Natural killer cell (primary cell): Measurements from ENCODE around the gene PRPF6. TPM values are rescaled to one million over a fixed set of nuclear protein-coding genes. Genes with fewer than 3 reads are reported as not detected.
"Not testable (repeated sequence)": the region's sequence is repeated elsewhere in the genome, so short reads cannot be mapped to it uniquely, and the experiment has no call there.

Source experiments
- ATAC-seq, 3 donors: fragments of 150-1000 bp in 2 of 3; fragments of 200-7000 bp in 1 of 3; cut with Tn5 transposase; 1 replicate in 1 of 3; 2 replicates in 2 of 3; pipeline ENCODE4 v1.10.0; 2021; ENCODE audit warnings: mild to moderate bottlenecking in 2 of 3, moderate library complexity in 2 of 3
- DNase-seq, 2 donors: peaks; one replicate each; pipeline versions ENCODE4 v3.0.0 to v3.0.0-alpha.2; 2013 to 2021; ENCODE audit warnings: mixed read lengths in 1 of 2
- H3K27ac ChIP-seq: one replicate; pipeline ENCODE4 v1.5.1; 2013; ENCODE audit warnings: mild to moderate bottlenecking, low read length
- H3K27me3 ChIP-seq: one replicate; pipeline ENCODE4 v1.6.1; 2013; ENCODE audit warnings: low read length; ENCODE audit not compliant: control insufficient read depth, insufficient read depth
- H3K36me3 ChIP-seq: one replicate; pipeline ENCODE4 v1.6.1; 2013; ENCODE audit warnings: low read length; ENCODE audit not compliant: control insufficient read depth, insufficient read depth
- H3K4me1 ChIP-seq: one replicate; pipeline ENCODE4 v1.6.1; 2013; ENCODE audit warnings: low read length; ENCODE audit not compliant: control insufficient read depth, insufficient read depth
- H3K4me3 ChIP-seq: one replicate; pipeline ENCODE4 v1.5.1; 2013; ENCODE audit warnings: low read length
- H3K9me3 ChIP-seq: one replicate; pipeline ENCODE4 v1.6.1; 2013; ENCODE audit warnings: low read length; ENCODE audit not compliant: control insufficient read depth, insufficient read depth
- H3K27ac Mint-ChIP-seq, 2 donors: one replicate each; pipeline ENCODE4 v1.8.0; 2022; ENCODE audit warnings: mild to moderate bottlenecking in 2 of 2, mixed read lengths in 2 of 2, moderate library complexity in 1 of 2
- H3K27me3 Mint-ChIP-seq, 2 donors: one replicate each; pipeline ENCODE4 v1.8.0; 2022; ENCODE audit warnings: low read depth in 2 of 2, mixed read lengths in 2 of 2
- H3K36me3 Mint-ChIP-seq: one replicate; pipeline ENCODE4 v1.8.0; 2022; ENCODE audit warnings: mixed read lengths
- H3K4me1 Mint-ChIP-seq, 2 donors: one replicate each; pipeline ENCODE4 v1.8.0; 2022; ENCODE audit warnings: mixed read lengths in 2 of 2
- H3K4me3 Mint-ChIP-seq: one replicate; pipeline ENCODE4 v1.8.0; 2022; ENCODE audit warnings: mild to moderate bottlenecking, moderate library complexity, mixed read lengths
- H3K9me3 Mint-ChIP-seq, 2 donors: one replicate each; pipeline ENCODE4 v1.8.0; 2022; ENCODE audit warnings: mixed read lengths in 2 of 2
- WGBS: methylation state at CpG from one replicate; pipeline ENCODE4 v1.1.7; 2013; ENCODE audit warnings: missing lambda C conversion rate; ENCODE audit not compliant: insufficient coverage; 5-methylcytosine and 5-hydroxymethylcytosine counted together
- intact Hi-C: fragments of 100-400 bp; cut with micrococcal nuclease; formaldehyde crosslinking; loops from one replicate; pipeline ENCODE4 v1.14.2; 2022
- total RNA-seq, 4 donors: library from RNA; stranded (reverse); fragments of 120-200 nt in 1 of 4; gene quantifications; one replicate each; pipeline versions ENCODE4 v1.2.3 to v1.2.4, GENCODE V29; 2013 to 2022
- TF ChIP-seq, protein P1 (sequence below): fragments of 200-600 bp; IDR thresholded peaks from one replicate; pipeline ENCODE4 v1.8.0; 2022; ENCODE audit warnings: antibody characterized with exemption

Gene PRPF6
- total RNA-seq, 3 donors from 2014 or later (not counting 1 experiment from before 2014, with no cell fraction given), result 52.7 to 63.0 (median 55.0) TPM

- intact Hi-C loops, result no loop called here
- H3K27ac Mint-ChIP-seq, result peak overlapping the region; percentile 60 to 77
- H3K9me3 ChIP-seq, result peaks cover 16% of the 10 kb centered on the region
- H3K9me3 Mint-ChIP-seq, result no peaks in the 10 kb centered on the region
- peaks cover 7% of the 10 kb centered on the region for H3K36me3 Mint-ChIP-seq
- H3K27me3 ChIP-seq, result no peaks in the 10 kb centered on the region
- peak overlapping the region; percentile 19 for H3K27ac ChIP-seq
- H3K27me3 Mint-ChIP-seq, result no peaks in the 10 kb centered on the region
- no peak for DNase-seq
- peak in 2 of 3 donors; percentile 28 to 45 for ATAC-seq
- peaks cover 45% of the 10 kb centered on the region for H3K36me3 ChIP-seq
- 90% methylated on average over 8 of the region's 8 CpGs for WGBS
- TF ChIP-seq, protein P1, sequence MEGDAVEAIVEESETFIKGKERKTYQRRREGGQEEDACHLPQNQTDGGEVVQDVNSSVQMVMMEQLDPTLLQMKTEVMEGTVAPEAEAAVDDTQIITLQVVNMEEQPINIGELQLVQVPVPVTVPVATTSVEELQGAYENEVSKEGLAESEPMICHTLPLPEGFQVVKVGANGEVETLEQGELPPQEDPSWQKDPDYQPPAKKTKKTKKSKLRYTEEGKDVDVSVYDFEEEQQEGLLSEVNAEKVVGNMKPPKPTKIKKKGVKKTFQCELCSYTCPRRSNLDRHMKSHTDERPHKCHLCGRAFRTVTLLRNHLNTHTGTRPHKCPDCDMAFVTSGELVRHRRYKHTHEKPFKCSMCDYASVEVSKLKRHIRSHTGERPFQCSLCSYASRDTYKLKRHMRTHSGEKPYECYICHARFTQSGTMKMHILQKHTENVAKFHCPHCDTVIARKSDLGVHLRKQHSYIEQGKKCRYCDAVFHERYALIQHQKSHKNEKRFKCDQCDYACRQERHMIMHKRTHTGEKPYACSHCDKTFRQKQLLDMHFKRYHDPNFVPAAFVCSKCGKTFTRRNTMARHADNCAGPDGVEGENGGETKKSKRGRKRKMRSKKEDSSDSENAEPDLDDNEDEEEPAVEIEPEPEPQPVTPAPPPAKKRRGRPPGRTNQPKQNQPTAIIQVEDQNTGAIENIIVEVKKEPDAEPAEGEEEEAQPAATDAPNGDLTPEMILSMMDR, result no peak
- H3K4me1 ChIP-seq, result peaks cover 37% of the 10 kb centered on the region
- no peak overlapping the region for H3K4me3 Mint-ChIP-seq
- peaks cover 25 to 32% of the 10 kb centered on the region in 2 donors for H3K4me1 Mint-ChIP-seq
- no peak overlapping the region for H3K4me3 ChIP-seq
Observed at GRCh38 chr20:64010711-64011237, 29.8 kb downstream of the PRPF6 start.

DNA sequence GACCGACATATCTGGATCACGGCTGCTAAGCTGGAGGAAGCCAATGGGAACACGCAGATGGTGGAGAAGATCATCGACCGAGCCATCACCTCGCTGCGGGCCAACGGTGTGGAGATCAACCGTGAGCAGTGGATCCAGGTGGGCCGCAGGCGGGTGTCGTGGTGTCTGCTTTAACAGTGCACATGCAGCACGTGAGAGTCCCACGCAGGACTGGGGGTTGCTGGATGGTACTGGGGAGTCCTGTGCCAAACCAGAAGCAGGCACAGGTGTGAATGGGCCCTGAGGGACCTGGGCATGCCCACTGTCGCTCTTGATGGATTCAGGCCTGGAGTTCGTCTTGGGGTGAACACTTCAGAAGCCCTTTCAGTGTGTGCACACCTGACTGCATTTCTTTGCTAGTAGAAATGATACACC is 30.4 kb downstream of the PRPF6 start:
- DNase-seq (peak in 1 of 2 donors; percentile 38), ATAC-seq (peak in 2 of 3 donors; percentile 34 to 46)
- H3K27ac Mint-ChIP-seq, result peak overlapping the region; percentile 60 to 77
- Histone ChIP-seq H3K27ac (peak overlapping the region; percentile 39), H3K4me3 (no peak overlapping the region), H3K27me3 (no peaks in the 10 kb centered on the region), H3K9me3 (peaks cover 16% of the 10 kb centered on the region), H3K36me3 (peaks cover 43% of the 10 kb centered on the region), H3K4me1 (peaks cover 37% of the 10 kb centered on the region)
- H3K4me3 Mint-ChIP-seq, result no peak overlapping the region
- H3K9me3 Mint-ChIP-seq, result no peaks in the 10 kb centered on the region
- peaks cover 7% of the 10 kb centered on the region for H3K36me3 Mint-ChIP-seq
- intact Hi-C loops, result no loop called here
- no peaks in the 10 kb centered on the region for H3K27me3 Mint-ChIP-seq
- WGBS, result 97% methylated on average over 16 of the region's 16 CpGs
- peaks cover 25 to 32% of the 10 kb centered on the region in 2 donors for H3K4me1 Mint-ChIP-seq
- TF ChIP-seq, protein P1, result no peak

DNA sequence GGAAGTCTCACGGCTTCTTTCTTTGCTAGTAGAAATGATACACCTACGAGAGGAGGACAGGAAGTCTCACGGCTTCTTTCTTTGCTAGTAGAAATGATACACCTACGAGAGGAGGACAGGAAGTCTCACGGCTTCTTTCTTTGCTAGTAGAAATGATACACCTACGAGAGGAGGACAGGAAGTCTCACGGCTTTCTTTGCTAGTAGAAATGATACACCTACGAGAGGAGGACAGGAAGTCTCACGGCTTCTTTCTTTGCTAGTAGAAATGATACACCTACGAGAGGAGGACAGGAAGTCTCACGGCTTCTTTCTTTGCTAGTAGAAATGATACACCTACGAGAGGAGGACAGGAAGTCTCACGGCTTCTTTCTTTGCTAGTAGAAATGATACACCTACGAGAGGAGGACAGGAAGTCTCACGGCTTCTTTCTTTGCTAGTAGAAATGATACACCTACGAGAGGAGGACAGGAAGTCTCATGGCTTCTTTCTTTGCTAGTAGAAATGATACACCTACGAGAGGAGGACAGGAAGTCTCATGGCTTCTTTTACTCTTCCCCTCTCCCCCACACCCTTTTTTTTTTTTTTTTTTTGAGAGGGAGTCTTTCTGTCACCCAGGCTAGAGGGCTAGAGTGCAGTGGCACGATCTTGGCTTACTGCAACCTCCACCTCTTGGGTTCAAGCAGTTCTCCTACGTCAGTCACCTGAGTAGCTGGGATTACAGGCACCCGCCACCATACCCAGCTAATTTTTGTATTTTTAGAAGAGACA is 31.6 kb downstream of the PRPF6 start:
- ATAC-seq (peak in 1 of 3 donors; percentile 44), DNase-seq (peak in 1 of 2 donors; percentile 41)
- H3K36me3 Mint-ChIP-seq, H3K4me3 ChIP-seq, intact Hi-C loops, H3K27me3 Mint-ChIP-seq, H3K9me3 Mint-ChIP-seq, H3K27me3 ChIP-seq: not testable (repeated sequence)
- H3K4me1 ChIP-seq, result peaks cover 37% of the 10 kb centered on the region
- peak overlapping the region; percentile 82 to 91 for H3K27ac Mint-ChIP-seq
- peak overlapping the region; percentile 83 for H3K27ac ChIP-seq
- peaks cover 48% of the 10 kb centered on the region for H3K36me3 ChIP-seq
- peaks cover 25 to 32% of the 10 kb centered on the region in 2 donors for H3K4me1 Mint-ChIP-seq
- peaks cover 16% of the 10 kb centered on the region for H3K9me3 ChIP-seq
- peak overlapping the region; percentile 77 for H3K4me3 Mint-ChIP-seq
- WGBS, result 77% methylated on average over 3 of the region's 20 CpGs

- Mint-ChIP-seq H3K27me3 (no peaks in the 10 kb centered on the region), H3K4me3 (peak overlapping the region; percentile 9), H3K27ac (peak overlapping the region in 1 of 2 donors; percentile 31), H3K4me1 (peaks cover 15 to 16% of the 10 kb centered on the region in 2 donors), H3K9me3 (no peaks in the 10 kb centered on the region), H3K36me3 (no peaks in the 10 kb centered on the region)
- no peaks in the 10 kb centered on the region for H3K27me3 ChIP-seq
- no peak overlapping the region for H3K27ac ChIP-seq
- H3K9me3 ChIP-seq, result peaks cover 13% of the 10 kb centered on the region
- DNase-seq, result no peak
- 97% methylated on average over 2 of the region's 2 CpGs for WGBS
- H3K36me3 ChIP-seq, result peaks cover 54% of the 10 kb centered on the region
- ATAC-seq, result no peak
- intact Hi-C loops, result no loop called here
- H3K4me3 ChIP-seq, result no peak overlapping the region
- TF ChIP-seq, protein P1, result no peak
- H3K4me1 ChIP-seq, result peaks cover 26% of the 10 kb centered on the region
Observed at GRCh38 chr20:64015635-64016034, 34.7 kb downstream of the PRPF6 start.
